ENCODE data around the gene RREB1.

Gene RREB1

GRCh38 chr6:7196019-7196402, 88.2 kb downstream of the RREB1 start:
- DNase-seq, result no peak

GRCh38 chr6:7196685-7197283, 89.0 kb downstream of the RREB1 start:
- DNase-seq, result no peak

- DNase-seq, result no peak
Observed at GRCh38 chr6:7197747-7198146, 90.0 kb downstream of the RREB1 start.

GRCh38 chr6:7198833-7199800, 91.4 kb downstream of the RREB1 start:
- DNase-seq, result no peak

- DNase-seq, result no peak
Observed at GRCh38 chr6:7200598-7201443, 93.1 kb downstream of the RREB1 start.

GRCh38 chr6:7201444-7201731, 93.6 kb downstream of the RREB1 start:
- no peak for DNase-seq

- DNase-seq, result no peak
Observed at GRCh38 chr6:7201732-7202541, 94.2 kb downstream of the RREB1 start.

GRCh38 chr6:7202950-7203349, 95.2 kb downstream of the RREB1 start:
- no peak for DNase-seq

GRCh38 chr6:7203939-7204338, 96.2 kb downstream of the RREB1 start:
- no peak for DNase-seq

- DNase-seq, result no peak
Observed at GRCh38 chr6:7204726-7205125, 97.0 kb downstream of the RREB1 start.

GRCh38 chr6:7207720-7208119, 100.0 kb downstream of the RREB1 start:
- no peak for DNase-seq

- no peak for DNase-seq
Observed at GRCh38 chr6:7213416-7213815, 105.7 kb downstream of the RREB1 start.

GRCh38 chr6:7214468-7214867, 106.7 kb downstream of the RREB1 start:
- DNase-seq, result no peak

GRCh38 chr6:7215131-7215530, 107.4 kb downstream of the RREB1 start:
- no peak for DNase-seq

- DNase-seq, result no peak
Observed at GRCh38 chr6:7215798-7216231, 108.1 kb downstream of the RREB1 start.

- no peak for DNase-seq
Observed at GRCh38 chr6:7216941-7217621, 109.3 kb downstream of the RREB1 start.

GRCh38 chr6:7218406-7218988, 110.7 kb downstream of the RREB1 start:
- no peak for DNase-seq

- no peak for DNase-seq
Observed at GRCh38 chr6:7219310-7219709, 111.5 kb downstream of the RREB1 start.

- no peak for DNase-seq
Observed at GRCh38 chr6:7222197-7222596, 114.4 kb downstream of the RREB1 start.

GRCh38 chr6:7224731-7225130, 117.0 kb downstream of the RREB1 start:
- no peak for DNase-seq

GRCh38 chr6:7228662-7229375, 121.1 kb downstream of the RREB1 start:
- no peak for DNase-seq
